ENCODE measurements around the gene HEPACAM2. TPM values are rescaled to one million over a fixed set of nuclear protein-coding genes. Genes with fewer than 3 reads are reported as not detected.
A peak's percentile ranks its signal among the peaks of the same experiment; 100 is the strongest.

HEPACAM2 gene
- total and polyA plus RNA-seq, 2 of the 4 experiments (the other 2 are of a cell fraction) = under 0.01 to 0.05 TPM

DNA sequence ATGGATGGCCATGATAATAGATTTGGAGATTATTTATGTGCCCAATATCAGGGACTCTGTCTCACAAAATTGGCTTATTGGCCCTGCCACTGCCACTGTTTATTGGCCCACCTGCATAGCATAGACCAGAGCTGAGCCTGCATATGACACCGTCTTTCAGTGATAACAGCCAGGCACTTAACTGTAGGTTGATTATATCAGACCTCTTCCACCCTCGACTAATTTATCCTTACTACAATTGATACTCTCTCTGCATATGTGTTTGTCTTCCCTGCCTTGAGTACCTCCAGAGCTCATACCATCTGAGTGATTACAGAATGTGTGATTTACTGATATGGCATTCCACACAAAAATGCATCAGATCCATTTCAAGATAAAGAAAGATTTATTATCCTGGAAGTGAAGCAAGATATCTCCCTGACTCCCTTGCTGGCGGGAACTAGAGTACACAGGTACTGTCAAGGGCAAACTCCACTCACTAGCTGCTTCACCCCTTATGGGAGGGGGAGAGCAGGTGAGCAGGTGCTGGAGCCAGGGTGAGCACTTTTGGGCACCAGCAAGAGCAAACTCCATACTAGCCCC lies 65.0 kb downstream of the HEPACAM2 start:
- H2BK5ac ChIP-seq (ENCODE audit: low read depth, low read length, poor library complexity, severe bottlenecking) = no peak overlapping the region
- H4K5ac ChIP-seq (ENCODE audit: low read depth, low read length) = no peak overlapping the region
- H3K4me1 ChIP-seq (ENCODE audit: control insufficient read depth, insufficient read depth, low read length) = no peaks in the 10 kb centered on the region; the same call in 1 of the 2 replicates
- no peaks in the 10 kb centered on the region; the same call in 1 of the 2 replicates for H3K27me3 ChIP-seq (ENCODE audit: control insufficient read depth, insufficient read depth, low read length)
- no peak overlapping the region for H3K23ac ChIP-seq (ENCODE audit: low read depth, low read length)
- in situ Hi-C loops (cut with MboI; ENCODE audit: low sequenced_read_pairs) (no loop called here), dilution Hi-C loops (cut with HindIII; ENCODE audit: low sequenced_read_pairs, unreplicated experiment) (no loop called here), intact Hi-C loops (cut with micrococcal nuclease) (no loop called here)
- H4K91ac ChIP-seq (ENCODE audit: insufficient read depth, low read depth, low read length) = no peak overlapping the region
- H3K9ac ChIP-seq (ENCODE audit: low read depth, low read length) = no peak overlapping the region
- BruUV-seq (replicated peaks) = no TSS peak
- no peak overlapping the region for H3K18ac ChIP-seq (ENCODE audit: low read depth, low read length)
- no peak overlapping the region for H3K56ac ChIP-seq (ENCODE audit: extremely low read depth, insufficient read depth, low read length)
- no peak overlapping the region for H3K4ac ChIP-seq (ENCODE audit: low read depth, low read length)
- H3K9me1 ChIP-seq (ENCODE audit: insufficient read depth, low read length) = no peaks in the 10 kb centered on the region
- TF ChIP-seq CHD1 (IDR thresholded peaks at IDR 0.05; ENCODE audit: low read depth, low read length) (no peak), RFX5 (IDR thresholded peaks at IDR 0.05; ENCODE audit: low read depth, low read length) (no peak), RCOR1 (IDR thresholded peaks at IDR 0.05; ENCODE audit: insufficient replicate concordance, low read length) (no peak), MXI1 (IDR thresholded peaks at IDR 0.05; ENCODE audit: borderline replicate concordance, low read depth, low read length) (no peak), RAD21 (IDR thresholded peaks at IDR 0.05; ENCODE audit: low read length) (no peak), NFE2L2 (IDR thresholded peaks at IDR 0.05; ENCODE audit: low read depth, low read length) (no peak), CEBPB (IDR thresholded peaks at IDR 0.05; ENCODE audit: low read depth, low read length) (no peak)
- TF ChIP-seq, protein P1, sequence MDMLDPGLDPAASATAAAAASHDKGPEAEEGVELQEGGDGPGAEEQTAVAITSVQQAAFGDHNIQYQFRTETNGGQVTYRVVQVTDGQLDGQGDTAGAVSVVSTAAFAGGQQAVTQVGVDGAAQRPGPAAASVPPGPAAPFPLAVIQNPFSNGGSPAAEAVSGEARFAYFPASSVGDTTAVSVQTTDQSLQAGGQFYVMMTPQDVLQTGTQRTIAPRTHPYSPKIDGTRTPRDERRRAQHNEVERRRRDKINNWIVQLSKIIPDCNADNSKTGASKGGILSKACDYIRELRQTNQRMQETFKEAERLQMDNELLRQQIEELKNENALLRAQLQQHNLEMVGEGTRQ (IDR thresholded peaks at IDR 0.05; ENCODE audit: low read depth, low read length) = no peak
- no peak for ATAC-seq (ENCODE audit: low read depth)
- DNase-seq = no peak
- no peaks in the 10 kb centered on the region for H4K20me1 ChIP-seq (ENCODE audit: insufficient read depth, low read length)
- no peak overlapping the region for H2AFZ ChIP-seq (replicated peaks; ENCODE audit: low read length, poor library complexity)
- no peak overlapping the region for H4K8ac ChIP-seq (ENCODE audit: low read depth in 2 of 2, low read length in 2 of 2)
- ChIA-PET CTCF (no interaction called here), POLR2A (ENCODE audit: unreplicated experiment) (no interaction called here)
- H2BK20ac ChIP-seq (ENCODE audit: low read depth, low read length) = no peak overlapping the region
- no peak overlapping the region for H2AK5ac ChIP-seq (ENCODE audit: low read depth, low read length)
- H2BK15ac ChIP-seq (ENCODE audit: low read depth, low read length) = no peak overlapping the region
- no peak overlapping the region for H3K27ac ChIP-seq (ENCODE audit: insufficient read depth, low read length)
- H3K79me1 ChIP-seq (ENCODE audit: low read depth in 1 of 2, low read length in 2 of 2) = no peaks in the 10 kb centered on the region
- H3K9me3 ChIP-seq (ENCODE audit: control insufficient read depth, insufficient read depth, low read length) = peaks cover 3% of the 10 kb centered on the region; the same call in 1 of the 2 replicates
- WGBS, 2 experiments (ENCODE audit: extremely low coverage in 2 of 2, insufficient read length in 1 of 2) = no CpG with 5 or more reads among the region's 3 CpGs
- H2BK120ac ChIP-seq (ENCODE audit: low read depth, low read length) = no peak overlapping the region
- no peaks in the 10 kb centered on the region for H3K36me3 ChIP-seq (ENCODE audit: control insufficient read depth, insufficient read depth, low read length)
- H3K14ac ChIP-seq (replicated peaks; ENCODE audit: low read depth, low read length) = no peak overlapping the region
- no peak overlapping the region for H3K4me3 ChIP-seq (ENCODE audit: insufficient read depth, low read depth, low read length)
- H2AK9ac ChIP-seq (replicated peaks; ENCODE audit: low read depth, low read length, poor library complexity) = peak overlapping the region; percentile 76
- H3K4me2 ChIP-seq (ENCODE audit: low read depth, low read length) = no peak overlapping the region

Data from IMR-90 (cell line).